Measurements from ENCODE around the gene THSD7A. TPM values are rescaled to one million over a fixed set of nuclear protein-coding genes. Genes with fewer than 3 reads are reported as not detected.

The THSD7A gene, protein sequence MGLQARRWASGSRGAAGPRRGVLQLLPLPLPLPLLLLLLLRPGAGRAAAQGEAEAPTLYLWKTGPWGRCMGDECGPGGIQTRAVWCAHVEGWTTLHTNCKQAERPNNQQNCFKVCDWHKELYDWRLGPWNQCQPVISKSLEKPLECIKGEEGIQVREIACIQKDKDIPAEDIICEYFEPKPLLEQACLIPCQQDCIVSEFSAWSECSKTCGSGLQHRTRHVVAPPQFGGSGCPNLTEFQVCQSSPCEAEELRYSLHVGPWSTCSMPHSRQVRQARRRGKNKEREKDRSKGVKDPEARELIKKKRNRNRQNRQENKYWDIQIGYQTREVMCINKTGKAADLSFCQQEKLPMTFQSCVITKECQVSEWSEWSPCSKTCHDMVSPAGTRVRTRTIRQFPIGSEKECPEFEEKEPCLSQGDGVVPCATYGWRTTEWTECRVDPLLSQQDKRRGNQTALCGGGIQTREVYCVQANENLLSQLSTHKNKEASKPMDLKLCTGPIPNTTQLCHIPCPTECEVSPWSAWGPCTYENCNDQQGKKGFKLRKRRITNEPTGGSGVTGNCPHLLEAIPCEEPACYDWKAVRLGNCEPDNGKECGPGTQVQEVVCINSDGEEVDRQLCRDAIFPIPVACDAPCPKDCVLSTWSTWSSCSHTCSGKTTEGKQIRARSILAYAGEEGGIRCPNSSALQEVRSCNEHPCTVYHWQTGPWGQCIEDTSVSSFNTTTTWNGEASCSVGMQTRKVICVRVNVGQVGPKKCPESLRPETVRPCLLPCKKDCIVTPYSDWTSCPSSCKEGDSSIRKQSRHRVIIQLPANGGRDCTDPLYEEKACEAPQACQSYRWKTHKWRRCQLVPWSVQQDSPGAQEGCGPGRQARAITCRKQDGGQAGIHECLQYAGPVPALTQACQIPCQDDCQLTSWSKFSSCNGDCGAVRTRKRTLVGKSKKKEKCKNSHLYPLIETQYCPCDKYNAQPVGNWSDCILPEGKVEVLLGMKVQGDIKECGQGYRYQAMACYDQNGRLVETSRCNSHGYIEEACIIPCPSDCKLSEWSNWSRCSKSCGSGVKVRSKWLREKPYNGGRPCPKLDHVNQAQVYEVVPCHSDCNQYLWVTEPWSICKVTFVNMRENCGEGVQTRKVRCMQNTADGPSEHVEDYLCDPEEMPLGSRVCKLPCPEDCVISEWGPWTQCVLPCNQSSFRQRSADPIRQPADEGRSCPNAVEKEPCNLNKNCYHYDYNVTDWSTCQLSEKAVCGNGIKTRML (N-terminal part only)
- 0.26 TPM in 2 replicates for total RNA-seq

DNA sequence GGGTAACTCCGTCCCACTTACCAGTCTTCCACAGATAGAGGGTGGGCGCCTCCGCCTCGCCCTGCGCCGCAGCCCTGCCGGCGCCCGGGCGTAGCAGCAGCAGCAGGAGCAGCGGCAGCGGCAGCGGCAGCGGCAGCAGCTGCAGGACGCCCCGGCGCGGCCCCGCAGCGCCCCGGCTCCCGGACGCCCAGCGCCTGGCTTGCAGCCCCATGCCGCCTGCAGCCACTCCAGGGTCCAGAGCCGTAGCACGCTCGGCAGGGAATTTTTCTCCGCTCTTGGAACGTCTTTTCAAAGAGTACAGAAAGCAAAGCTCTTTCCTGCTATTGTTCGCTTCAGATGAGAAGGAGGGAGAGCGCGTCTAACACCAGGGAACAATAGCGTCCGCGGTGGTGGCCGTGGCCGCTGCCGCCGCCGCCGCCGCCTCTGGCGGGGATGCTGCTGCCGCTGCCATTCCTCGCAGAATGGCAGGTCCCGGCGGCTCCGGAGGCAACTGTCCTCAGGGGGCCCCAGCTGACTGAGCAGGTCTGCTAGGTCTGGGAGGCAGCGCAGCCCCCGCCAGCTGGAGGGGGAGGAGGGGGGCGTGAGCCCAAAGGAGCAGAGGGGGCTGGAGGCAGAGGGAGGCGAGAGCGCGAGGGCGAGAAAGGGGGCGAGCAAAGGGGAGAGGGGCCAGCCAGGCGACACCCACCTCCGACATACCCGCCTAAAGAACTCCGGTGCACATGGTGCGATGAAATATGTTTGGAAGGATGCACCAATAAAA, at the start of gene THSD7A:
Gene THSD7A (minus strand): TSS at position 463 of the 760 bp plus-strand sequence. CDS start 252 bp downstream, at position 211.
- Histone ChIP-seq H3K27me3 (ENCODE audit: control insufficient read depth, insufficient read depth, low read length) (no peaks in the 10 kb centered on the region), H3K36me3 (ENCODE audit: control insufficient read depth, insufficient read depth, low read length) (no peaks in the 10 kb centered on the region), H3K4me3 (ENCODE audit: low read depth, low read length) (peak within 1 kb of the TSS; percentile 42)
- TF ChIP-seq, protein P1, sequence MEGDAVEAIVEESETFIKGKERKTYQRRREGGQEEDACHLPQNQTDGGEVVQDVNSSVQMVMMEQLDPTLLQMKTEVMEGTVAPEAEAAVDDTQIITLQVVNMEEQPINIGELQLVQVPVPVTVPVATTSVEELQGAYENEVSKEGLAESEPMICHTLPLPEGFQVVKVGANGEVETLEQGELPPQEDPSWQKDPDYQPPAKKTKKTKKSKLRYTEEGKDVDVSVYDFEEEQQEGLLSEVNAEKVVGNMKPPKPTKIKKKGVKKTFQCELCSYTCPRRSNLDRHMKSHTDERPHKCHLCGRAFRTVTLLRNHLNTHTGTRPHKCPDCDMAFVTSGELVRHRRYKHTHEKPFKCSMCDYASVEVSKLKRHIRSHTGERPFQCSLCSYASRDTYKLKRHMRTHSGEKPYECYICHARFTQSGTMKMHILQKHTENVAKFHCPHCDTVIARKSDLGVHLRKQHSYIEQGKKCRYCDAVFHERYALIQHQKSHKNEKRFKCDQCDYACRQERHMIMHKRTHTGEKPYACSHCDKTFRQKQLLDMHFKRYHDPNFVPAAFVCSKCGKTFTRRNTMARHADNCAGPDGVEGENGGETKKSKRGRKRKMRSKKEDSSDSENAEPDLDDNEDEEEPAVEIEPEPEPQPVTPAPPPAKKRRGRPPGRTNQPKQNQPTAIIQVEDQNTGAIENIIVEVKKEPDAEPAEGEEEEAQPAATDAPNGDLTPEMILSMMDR (IDR thresholded peaks at IDR 0.05; ENCODE audit: insufficient read depth, low read length, severe bottlenecking), result no peak
- DNase-seq (ENCODE audit: low read depth) (peak; percentile 5), FAIRE-seq (no peak)

DNA sequence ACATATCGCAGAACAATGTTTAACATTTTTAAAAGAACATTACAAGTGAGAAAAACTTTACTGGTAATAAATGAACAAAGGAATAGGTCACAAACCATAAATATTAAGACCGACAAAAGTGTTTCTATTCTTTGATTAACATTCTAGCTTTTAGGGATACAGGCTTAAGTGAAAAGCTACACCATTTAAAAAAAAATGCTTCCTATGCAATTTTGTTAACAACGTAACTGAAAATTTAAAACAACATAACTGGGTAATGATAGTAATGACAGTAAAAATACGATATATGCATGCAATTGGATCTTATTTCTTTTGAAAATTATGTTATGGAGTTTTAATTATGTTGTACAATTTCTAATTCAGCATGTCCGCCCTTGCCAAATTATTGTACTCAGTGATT, 49.7 kb upstream of the THSD7A start:
- FAIRE-seq (no peak), DNase-seq (ENCODE audit: low read depth) (no peak)
- TF ChIP-seq, protein P1 (IDR thresholded peaks at IDR 0.05; ENCODE audit: insufficient read depth, low read length, severe bottlenecking), result no peak
- H3K36me3 ChIP-seq (ENCODE audit: control insufficient read depth, insufficient read depth, low read length), result no peaks in the 10 kb centered on the region
- H3K4me3 ChIP-seq (ENCODE audit: low read depth, low read length), result no peak overlapping the region
- no peaks in the 10 kb centered on the region for H3K27me3 ChIP-seq (ENCODE audit: control insufficient read depth, insufficient read depth, low read length)

DNA sequence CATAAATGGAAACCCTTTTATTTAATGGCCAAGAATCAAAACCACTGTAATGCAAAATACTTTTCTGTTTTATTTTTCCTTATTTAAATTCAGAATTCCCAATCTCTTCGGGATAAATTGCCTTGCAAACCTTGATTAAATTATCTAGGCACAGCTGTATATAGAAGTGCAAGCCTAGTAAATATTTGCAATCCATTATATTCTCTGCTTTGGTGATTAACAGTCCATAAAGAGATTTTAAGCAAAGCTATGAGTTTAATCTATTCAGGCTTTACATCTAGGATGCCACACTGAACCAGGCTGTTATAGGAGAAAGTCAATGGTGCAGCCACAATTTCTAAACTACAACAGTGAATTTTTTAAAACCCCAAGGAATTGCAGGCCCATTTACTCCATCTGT, 43.6 kb upstream of the THSD7A start:
- FAIRE-seq (no peak), DNase-seq (ENCODE audit: low read depth) (no peak)
- Histone ChIP-seq H3K27me3 (ENCODE audit: control insufficient read depth, insufficient read depth, low read length) (no peaks in the 10 kb centered on the region), H3K36me3 (ENCODE audit: control insufficient read depth, insufficient read depth, low read length) (no peaks in the 10 kb centered on the region), H3K4me3 (ENCODE audit: low read depth, low read length) (no peak overlapping the region)
- TF ChIP-seq, protein P1 (IDR thresholded peaks at IDR 0.05; ENCODE audit: insufficient read depth, low read length, severe bottlenecking), result no peak

DNA sequence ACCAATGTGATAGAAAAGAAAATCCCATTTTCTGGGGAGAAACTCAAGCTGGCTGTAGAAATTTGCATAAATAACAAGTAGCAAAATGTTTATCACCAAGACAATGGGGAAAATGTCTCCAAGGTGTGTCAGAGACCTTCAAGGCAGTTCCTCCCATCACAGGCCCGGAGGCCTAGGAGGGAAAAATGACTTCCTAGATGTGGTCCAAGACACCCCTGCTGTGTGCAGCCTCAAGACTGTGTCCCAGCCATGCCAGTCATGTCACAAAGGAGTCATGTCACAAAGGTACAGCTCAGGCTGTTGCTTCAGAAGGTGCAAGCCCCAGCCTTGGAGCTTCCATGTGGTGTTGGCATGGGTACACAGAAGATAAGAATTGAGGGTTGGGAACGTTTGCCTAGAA, 33.7 kb upstream of the THSD7A start:
- FAIRE-seq, result no peak
- H3K36me3 ChIP-seq (ENCODE audit: control insufficient read depth, insufficient read depth, low read length), result no peaks in the 10 kb centered on the region
- no peak for DNase-seq (ENCODE audit: low read depth)
- no peak overlapping the region for H3K4me3 ChIP-seq (ENCODE audit: low read depth, low read length)
- TF ChIP-seq, protein P1 (IDR thresholded peaks at IDR 0.05; ENCODE audit: insufficient read depth, low read length, severe bottlenecking), result no peak
- H3K27me3 ChIP-seq (ENCODE audit: control insufficient read depth, insufficient read depth, low read length), result no peaks in the 10 kb centered on the region

Measured in bronchial epithelial cell (primary cell).